Smooth muscle cell (in vitro differentiated cells): ENCODE measurements around the gene LINC00237. TPM values are rescaled to one million over a fixed set of nuclear protein-coding genes. Genes with fewer than 3 reads are reported as not detected.

Experiments used
- DNase-seq: peaks from one replicate; lab custom pipeline; 2025; ENCODE audit not compliant: unreplicated experiment; lab: John Stamatoyannopoulos, UW
- H2AFZ ChIP-seq: fragments of 200-600 bp; sonication (generic); 2 replicates; pipeline ENCODE4 v1.6.0; 2016; ENCODE audit warnings: antibody characterized with exemption, low read depth, mild to moderate bottlenecking
- H3F3A ChIP-seq: fragments of 200-600 bp; sonication (generic); 2 replicates; pipeline ENCODE4 v1.6.0; 2017; ENCODE audit warnings: antibody characterized with exemption, low read depth
- H3K27ac ChIP-seq: fragments of 200-600 bp; sonication (generic); 2 replicates; pipeline ENCODE4 v1.5.1; 2016; ENCODE audit warnings: low read depth, mild to moderate bottlenecking
- H3K27me3 ChIP-seq: fragments of 200-600 bp; sonication (generic); 2 replicates; pipeline ENCODE4 v1.6.1; 2016; ENCODE audit warnings: low read depth, mild to moderate bottlenecking
- H3K36me3 ChIP-seq: fragments of 200-600 bp; sonication (generic); 2 replicates; pipeline ENCODE4 v1.5.1; 2016; ENCODE audit warnings: low read depth
- H3K4me1 ChIP-seq: fragments of 200-600 bp; sonication (generic); 2 replicates; pipeline ENCODE4 v1.5.1; 2016; ENCODE audit warnings: low read depth
- H3K4me2 ChIP-seq: fragments of 200-600 bp; sonication (generic); 2 replicates; pipeline ENCODE4 v1.6.0; 2016; ENCODE audit warnings: mild to moderate bottlenecking
- H3K4me3 ChIP-seq: fragments of 200-600 bp; sonication (generic); 2 replicates; pipeline ENCODE4 v1.5.1; 2016; ENCODE audit warnings: mild to moderate bottlenecking
- H3K79me2 ChIP-seq: fragments of 200-600 bp; sonication (generic); 2 replicates; pipeline ENCODE4 v1.6.0; 2016; ENCODE audit warnings: low read depth, mild to moderate bottlenecking
- H3K9ac ChIP-seq: fragments of 200-600 bp; sonication (generic); 2 replicates; pipeline ENCODE4 v1.6.0; 2016; ENCODE audit warnings: low read depth
- H3K9me3 ChIP-seq: fragments of 200-600 bp; sonication (generic); replicated peaks from 2 replicates; pipeline ENCODE4 v1.5.1; 2016; ENCODE audit warnings: low read depth
- H4K20me1 ChIP-seq: fragments of 200-600 bp; sonication (generic); 2 replicates; pipeline ENCODE4 v1.6.0; 2016; ENCODE audit warnings: low read depth
- CTCF ChIP-seq: fragments of 200-600 bp; sonication (generic); IDR thresholded peaks from 2 replicates; pipeline ENCODE4 v1.5.1; 2017; ENCODE audit warnings: borderline replicate concordance, mild to moderate bottlenecking, antibody characterized with exemption; ENCODE audit not compliant: insufficient read depth, poor library complexity, severe bottlenecking
- WGBS: methylation state at CpG from one replicate; pipeline ENCODE4 v1.1.7; 2016; ENCODE audit warnings: low lambda C conversion rate; 5-methylcytosine and 5-hydroxymethylcytosine counted together
- polyA plus RNA-seq: library from polyadenylated mRNA; unstranded; fragments of >200 nt; fragmentation: Nextera tagmentation; extraction: Ambion mirVana; gene quantifications from 2 replicates; pipeline ENCODE4 v1.2.1, GENCODE V29; 2016
- total RNA-seq: library from RNA; depleted of rRNA; stranded (reverse); fragments of >200 nt; gene quantifications from 2 replicates; pipeline ENCODE4 v1.2.3, GENCODE V29; 2014

Gene LINC00237
- total and polyA plus RNA-seq, 2 experiments from 2014 or later, result not detected

DNA sequence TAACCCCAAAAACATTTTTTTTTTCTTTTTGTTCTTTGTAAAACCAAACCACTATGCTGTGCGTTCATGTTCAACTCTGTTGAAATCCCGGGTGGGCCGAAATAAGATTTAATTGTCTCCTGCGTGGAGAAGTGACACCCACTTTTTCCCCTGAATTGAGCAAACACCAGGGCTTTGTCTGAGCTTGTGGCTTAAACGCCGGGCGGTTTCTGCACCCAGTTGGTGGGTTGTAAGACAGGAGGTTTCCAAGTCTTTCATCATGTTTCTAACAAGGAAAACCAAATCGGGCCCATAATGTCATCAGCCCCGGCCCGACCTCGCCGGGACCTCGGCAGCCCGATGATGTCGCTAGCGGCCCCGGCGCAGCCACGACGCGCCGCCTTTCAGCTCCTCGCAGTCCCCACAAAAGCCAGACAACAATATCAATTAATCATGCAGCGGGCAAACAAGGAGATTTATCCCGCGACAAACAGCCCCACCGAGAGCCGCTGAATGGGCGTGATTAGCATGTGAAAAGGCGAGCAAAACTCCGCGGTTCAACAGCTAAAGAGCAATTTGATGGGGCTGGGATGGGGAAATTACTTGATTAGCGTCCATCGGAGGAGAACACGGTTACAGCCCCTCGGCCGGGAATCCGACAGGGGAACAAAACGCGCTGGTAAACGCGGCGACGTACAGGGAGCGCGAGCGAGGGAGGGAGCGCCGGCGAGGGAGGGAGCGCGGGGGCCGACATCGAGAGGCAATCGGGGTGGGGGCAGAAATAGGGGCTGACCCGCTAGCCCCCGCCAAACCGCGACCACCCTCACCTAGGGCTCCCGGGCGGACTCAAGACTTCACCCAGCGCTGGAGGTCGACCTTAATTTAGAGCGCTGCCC lies 5.3 kb downstream of the LINC00237 start:
- WGBS, result 1% methylated on average over 52 of the region's 64 CpGs
- no peak for TF ChIP-seq CTCF
- Histone ChIP-seq H3K79me2 (no peaks in the 10 kb centered on the region), H3K4me2 (peak overlapping the region; percentile 86), H3K27me3 (peaks cover 100% of the 10 kb centered on the region), H3K9ac (peak overlapping the region; percentile 11), H3F3A (no peaks in the 10 kb centered on the region), H3K4me1 (peaks cover 47% of the 10 kb centered on the region), H2AFZ (peak overlapping the region; percentile 64), H4K20me1 (no peaks in the 10 kb centered on the region), H3K4me3 (peak overlapping the region; percentile 44), H3K36me3 (no peaks in the 10 kb centered on the region), H3K27ac (no peak overlapping the region), H3K9me3 (no peaks in the 10 kb centered on the region)
- DNase-seq, result no peak

DNA sequence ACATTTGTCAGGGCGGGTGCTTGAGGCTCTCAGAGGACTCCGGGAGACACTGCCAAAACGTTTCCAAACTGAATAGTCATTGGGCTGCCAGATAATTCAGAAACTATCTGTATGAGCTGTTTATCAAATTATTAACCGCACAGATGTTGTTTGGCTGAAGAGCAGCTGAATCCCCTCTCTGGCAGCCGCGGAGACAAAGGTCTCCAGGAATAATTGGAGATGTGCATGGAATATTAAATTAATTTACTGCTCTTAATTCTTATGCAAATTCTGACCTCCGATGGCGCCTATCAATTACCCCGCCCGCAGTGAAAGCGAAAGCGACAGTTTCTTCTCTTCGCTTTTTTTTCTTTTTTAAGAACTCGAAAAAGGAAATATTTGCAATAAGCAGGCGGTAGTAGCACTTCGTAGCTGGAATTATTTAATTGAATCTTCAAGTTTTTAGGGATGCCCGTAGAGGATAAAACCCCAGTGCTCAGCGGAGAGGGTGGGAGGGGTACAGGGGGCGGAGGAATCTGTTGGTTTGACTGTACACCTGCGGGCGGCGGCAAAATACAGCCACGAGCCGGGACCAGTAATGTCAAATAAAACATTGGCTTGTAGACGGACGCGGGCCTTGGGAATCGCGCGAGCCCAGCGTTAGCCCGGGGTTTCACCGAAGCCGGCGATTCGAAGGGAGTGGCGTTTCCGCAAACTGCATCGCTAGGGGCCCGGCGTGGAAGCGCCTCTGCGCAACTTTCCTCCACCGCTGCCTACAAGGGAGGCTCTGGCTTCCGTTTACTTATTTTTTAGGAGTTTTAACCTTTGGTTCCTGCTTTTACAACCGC lies 6.2 kb downstream of the LINC00237 start:
- no peak for DNase-seq
- Histone ChIP-seq H3K27me3 (peaks cover 94% of the 10 kb centered on the region), H3K4me3 (peak overlapping the region; percentile 44), H3K4me1 (peaks cover 38% of the 10 kb centered on the region), H3F3A (no peaks in the 10 kb centered on the region), H4K20me1 (no peaks in the 10 kb centered on the region), H3K9me3 (no peaks in the 10 kb centered on the region), H3K27ac (no peak overlapping the region), H3K9ac (no peak overlapping the region), H3K79me2 (no peaks in the 10 kb centered on the region), H3K36me3 (no peaks in the 10 kb centered on the region), H2AFZ (peak overlapping the region; percentile 64), H3K4me2 (peak overlapping the region; percentile 86)
- no peak for TF ChIP-seq CTCF
- WGBS, result 4% methylated on average over 46 of the region's 46 CpGs

DNA sequence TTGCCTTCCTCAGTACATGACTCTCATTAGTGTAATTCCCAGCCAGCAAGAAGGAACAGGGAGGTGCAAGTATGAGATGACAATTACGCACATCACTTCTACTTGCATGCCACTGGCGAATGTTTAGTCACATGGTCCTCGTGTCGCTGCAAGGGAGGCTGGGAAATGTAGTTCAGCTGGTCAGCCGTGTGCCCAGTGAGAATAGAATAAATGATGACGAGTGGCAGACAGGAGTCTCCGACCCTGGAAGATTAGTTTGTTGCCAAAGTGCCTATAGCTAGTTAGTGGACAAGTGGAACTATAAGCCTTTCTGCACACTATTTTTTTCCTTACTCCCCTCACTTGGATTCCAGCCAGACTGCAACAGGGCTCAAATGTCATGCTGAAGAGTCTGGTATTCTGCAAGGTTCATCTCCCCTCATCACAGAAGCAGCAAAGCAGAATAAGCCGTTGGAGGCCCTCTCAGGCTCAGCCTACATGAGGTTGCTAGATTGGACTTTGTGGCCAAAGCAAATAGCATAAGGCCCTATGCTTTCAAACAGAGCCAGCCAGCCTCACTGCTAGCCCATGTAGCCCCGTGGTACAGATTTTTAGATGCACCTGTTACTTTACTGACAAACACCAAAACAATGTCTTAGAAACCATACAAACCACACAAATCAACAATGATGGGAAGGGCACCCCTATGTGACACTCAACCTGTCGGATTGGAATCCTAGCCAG lies 9.7 kb downstream of the LINC00237 start:
- Histone ChIP-seq H3K36me3 (no peaks in the 10 kb centered on the region), H3F3A (no peaks in the 10 kb centered on the region), H3K79me2 (no peaks in the 10 kb centered on the region), H2AFZ (no peak overlapping the region), H3K27ac (no peak overlapping the region), H3K4me3 (no peak overlapping the region), H3K4me2 (no peak overlapping the region), H3K9ac (no peak overlapping the region), H4K20me1 (no peaks in the 10 kb centered on the region), H3K4me1 (peaks cover 18% of the 10 kb centered on the region), H3K9me3 (no peaks in the 10 kb centered on the region), H3K27me3 (peaks cover 93% of the 10 kb centered on the region)
- no peak for TF ChIP-seq CTCF
- no peak for DNase-seq
- 40% methylated on average over 10 of the region's 10 CpGs for WGBS
